Measurements from ENCODE around the gene SLC19A1. TPM values are rescaled to one million over a fixed set of nuclear protein-coding genes. Genes with fewer than 3 reads are reported as not detected.

Gene SLC19A1
- total RNA-seq, 4 donors from 2014 or later, result 2.8 to 10.0 (median 6.6) TPM

- intact Hi-C loops (cut with DNase I), result loop anchor here (5.0 kb wide), 1 partner anchor 83 kb away; the partner anchor contains the start of gene PCBP3
- H3K4me3 ChIP-seq, result no peak overlapping the region
- H3K27ac ChIP-seq (replicated peaks in 1 of 4), result no peak overlapping the region
- H3K9me3 ChIP-seq, result no peaks in the 10 kb centered on the region
- H3K4me1 ChIP-seq, result peaks cover 3 to 32% (median 22%) of the 10 kb centered on the region in 4 donors
- DNase-seq (ENCODE audit: extremely low spot score), result no peak
- peaks cover 0 to 21% (median 0%) of the 10 kb centered on the region in 4 donors for H3K27me3 ChIP-seq
- TF ChIP-seq POLR2AphosphoS5 (IDR thresholded peaks at IDR 0.05), result no peak
- no peak for TF ChIP-seq CTCF (IDR thresholded peaks at IDR 0.05)
- H3K36me3 ChIP-seq, result no peaks in the 10 kb centered on the region
- WGBS, result 87% methylated on average over 21 of the region's 29 CpGs
Measured at GRCh38 chr21:45559216-45560105, 17.2 kb upstream of the SLC19A1 start.

GRCh38 chr21:45558044-45558721, 15.9 kb upstream of the SLC19A1 start:
- Histone ChIP-seq H3K9me3 (no peaks in the 10 kb centered on the region), H3K4me1 (peaks cover 3 to 33% (median 24%) of the 10 kb centered on the region in 4 donors), H3K27me3 (peaks cover 0 to 21% (median 0%) of the 10 kb centered on the region in 4 donors), H3K36me3 (no peaks in the 10 kb centered on the region), H3K27ac (replicated peaks in 1 of 4) (no peak overlapping the region), H3K4me3 (no peak overlapping the region)
- WGBS, result 90% methylated on average over 11 of the region's 26 CpGs
- intact Hi-C loops (cut with DNase I), result loop anchor here (5.0 kb wide), 1 partner anchor 84 kb away; the partner anchor contains the start of gene PCBP3
- TF ChIP-seq EP300 (IDR thresholded peaks at IDR 0.05) (no peak), POLR2AphosphoS5 (IDR thresholded peaks at IDR 0.05) (no peak), POLR2A (IDR thresholded peaks at IDR 0.05; ENCODE audit: low read depth) (no peak), CTCF (IDR thresholded peaks at IDR 0.05) (no peak)
- DNase-seq (ENCODE audit: extremely low spot score), result no peak

- H3K36me3 ChIP-seq, result no peaks in the 10 kb centered on the region
- TF ChIP-seq EP300 (IDR thresholded peaks at IDR 0.05) (no peak), POLR2AphosphoS5 (IDR thresholded peaks at IDR 0.05) (no peak), CTCF (IDR thresholded peaks at IDR 0.05) (no peak), POLR2A (IDR thresholded peaks at IDR 0.05; ENCODE audit: low read depth) (no peak)
- peaks cover 0 to 21% (median 0%) of the 10 kb centered on the region in 4 donors for H3K27me3 ChIP-seq
- peaks cover 3 to 28% (median 20%) of the 10 kb centered on the region in 4 donors for H3K4me1 ChIP-seq
- no peak overlapping the region for H3K4me3 ChIP-seq
- no peak overlapping the region for H3K27ac ChIP-seq (replicated peaks in 1 of 4)
- no peaks in the 10 kb centered on the region for H3K9me3 ChIP-seq
- no peak for DNase-seq (ENCODE audit: extremely low spot score)
- intact Hi-C loops (cut with DNase I), result loop anchor here (5.0 kb wide), 1 partner anchor 85 kb away; the partner anchor contains the start of gene PCBP3
- WGBS, result 89% methylated on average over 10 of the region's 14 CpGs
Measured at GRCh38 chr21:45557616-45558043, 15.4 kb upstream of the SLC19A1 start.

- peaks cover 0 to 28% (median 0%) of the 10 kb centered on the region in 4 donors for H3K27me3 ChIP-seq
- DNase-seq (ENCODE audit: extremely low spot score), result no peak
- TF ChIP-seq EP300 (IDR thresholded peaks at IDR 0.05) (no peak), POLR2AphosphoS5 (IDR thresholded peaks at IDR 0.05) (no peak), CTCF (IDR thresholded peaks at IDR 0.05) (no peak), POLR2A (IDR thresholded peaks at IDR 0.05; ENCODE audit: low read depth) (no peak)
- peaks cover 3 to 21% (median 16%) of the 10 kb centered on the region in 4 donors for H3K4me1 ChIP-seq
- no peaks in the 10 kb centered on the region for H3K36me3 ChIP-seq
- H3K9me3 ChIP-seq, result no peaks in the 10 kb centered on the region
- H3K4me3 ChIP-seq, result no peak overlapping the region
- 89% methylated on average over 26 of the region's 33 CpGs for WGBS
- peak overlapping the region in 2 of 4 donors; percentile 85 to 90 for H3K27ac ChIP-seq (replicated peaks in 1 of 4)
- intact Hi-C loops (cut with DNase I), result loop anchor here (1.0 to 5.0 kb wide), 2 partner anchors 39 to 85 kb away; partner anchors contain the start of gene PCBP3
Measured at GRCh38 chr21:45556645-45557615, 14.7 kb upstream of the SLC19A1 start.
